ENCODE results near the gene NBEA.
"Not testable (repeated sequence)": the region's sequence is repeated elsewhere in the genome, so short reads cannot be mapped to it uniquely, and the experiment has no call there.

The NBEA gene

GRCh38 chr13:35092251-35092650, 150.2 kb downstream of the NBEA start:
- DNase-seq: no peak

DNA sequence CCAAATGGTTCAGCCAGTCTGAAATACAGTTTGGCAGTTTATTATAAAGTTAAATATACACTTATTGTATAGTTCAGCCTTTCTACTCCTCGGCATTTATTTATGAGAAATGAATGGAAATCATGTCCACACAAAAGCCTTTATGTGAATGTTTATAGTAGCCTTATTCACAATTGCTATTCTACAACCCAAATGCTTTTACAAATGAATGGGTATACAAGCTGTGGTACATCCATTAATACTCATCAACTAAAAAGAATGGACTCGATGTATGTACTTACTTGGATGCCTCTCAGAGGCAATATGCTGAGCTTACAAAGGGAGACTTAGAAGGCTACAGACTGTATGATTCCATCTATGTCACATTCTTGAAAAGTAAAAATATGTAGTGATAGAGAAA, 150.7 kb downstream of the NBEA start:
- no peak for DNase-seq

- DNase-seq: no peak
Measured at GRCh38 chr13:35093356-35093755, 151.3 kb downstream of the NBEA start.

DNA sequence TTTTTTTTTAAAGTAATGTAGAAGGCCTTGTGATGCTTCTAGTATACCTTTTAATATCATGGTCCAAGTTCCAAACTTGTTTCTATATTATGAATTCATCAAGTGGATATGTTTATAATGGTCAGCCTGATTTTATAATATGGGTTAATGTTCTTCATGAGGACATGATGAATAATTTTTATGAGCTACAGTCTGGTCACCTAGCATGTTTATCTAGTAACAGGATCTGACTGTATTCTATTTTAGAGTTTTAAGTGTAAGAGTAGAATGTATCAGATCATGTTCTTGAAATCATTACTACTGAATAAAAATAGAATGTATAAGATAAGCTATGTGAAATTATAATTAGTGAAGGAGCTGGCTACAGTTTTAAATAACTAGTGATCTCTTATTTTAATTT, 164.7 kb downstream of the NBEA start:
- DNase-seq: not testable (repeated sequence)

DNA sequence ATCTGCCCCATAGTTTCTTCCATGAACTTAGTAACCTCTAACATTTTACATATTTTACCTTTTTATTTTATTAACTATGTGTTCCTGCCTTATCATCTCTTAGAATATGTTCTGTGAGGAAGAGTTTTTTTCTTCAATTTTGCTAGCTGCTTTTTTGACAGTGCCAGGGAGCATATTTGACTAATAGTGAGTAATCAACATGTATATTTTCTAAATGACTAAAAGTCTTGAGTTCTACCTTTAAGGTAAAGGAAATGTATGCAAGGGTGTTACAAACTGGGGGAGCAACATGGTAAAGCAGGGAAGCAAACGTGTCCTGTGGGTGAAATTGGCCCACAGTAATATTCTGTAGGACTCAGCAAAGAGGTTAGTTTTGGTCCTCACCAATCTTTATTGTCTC, 165.5 kb downstream of the NBEA start:
- no peak for DNase-seq

GRCh38 chr13:35113612-35114011, 171.5 kb downstream of the NBEA start:
- DNase-seq: not testable (repeated sequence)

GRCh38 chr13:35127466-35127865, 185.4 kb downstream of the NBEA start:
- DNase-seq: no peak

DNA sequence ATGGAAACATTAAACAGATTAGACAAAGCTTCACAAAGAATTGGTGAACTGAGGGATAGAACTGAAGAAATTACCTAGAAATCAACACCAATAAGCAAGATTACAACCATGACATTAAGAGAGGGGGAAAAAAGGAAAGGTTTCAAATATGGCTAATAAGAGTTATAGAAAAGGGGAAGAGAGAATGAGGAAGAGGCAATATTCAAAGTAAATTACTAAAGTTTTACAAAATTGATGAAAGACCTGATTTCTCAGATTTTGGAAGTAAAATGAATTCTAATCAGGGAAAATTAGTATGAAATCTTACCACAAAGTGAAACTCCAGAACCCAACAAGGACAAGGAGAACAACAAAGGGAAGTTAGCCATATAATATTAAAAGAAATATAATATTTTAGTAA, 187.4 kb downstream of the NBEA start:
- no peak for DNase-seq

- DNase-seq: no peak
Measured at GRCh38 chr13:35131471-35131870, 189.4 kb downstream of the NBEA start.

- DNase-seq: no peak
Measured at GRCh38 chr13:35136585-35136984, 194.5 kb downstream of the NBEA start.

DNA sequence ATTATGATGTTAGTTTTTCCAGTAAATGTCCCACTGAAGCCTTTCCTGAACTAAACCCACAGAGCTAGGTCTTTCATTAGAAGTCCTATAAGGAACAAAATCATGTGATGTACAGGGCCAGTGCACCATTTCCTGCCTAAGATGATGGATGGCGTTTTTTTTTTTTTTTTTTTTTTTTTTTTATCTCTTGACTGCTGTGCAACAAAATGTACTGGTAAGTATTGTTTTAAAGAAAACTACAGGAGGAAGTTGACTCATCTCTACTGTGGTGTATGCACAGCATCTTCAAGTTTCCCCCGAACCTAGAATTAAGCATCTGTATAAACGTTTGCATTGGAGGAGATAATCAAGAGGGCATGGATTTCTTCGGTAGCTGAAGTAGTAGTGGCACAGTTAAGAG, 197.5 kb downstream of the NBEA start:
- no peak for DNase-seq

- DNase-seq: no peak
Measured at GRCh38 chr13:35140321-35140720, 198.3 kb downstream of the NBEA start.

DNA sequence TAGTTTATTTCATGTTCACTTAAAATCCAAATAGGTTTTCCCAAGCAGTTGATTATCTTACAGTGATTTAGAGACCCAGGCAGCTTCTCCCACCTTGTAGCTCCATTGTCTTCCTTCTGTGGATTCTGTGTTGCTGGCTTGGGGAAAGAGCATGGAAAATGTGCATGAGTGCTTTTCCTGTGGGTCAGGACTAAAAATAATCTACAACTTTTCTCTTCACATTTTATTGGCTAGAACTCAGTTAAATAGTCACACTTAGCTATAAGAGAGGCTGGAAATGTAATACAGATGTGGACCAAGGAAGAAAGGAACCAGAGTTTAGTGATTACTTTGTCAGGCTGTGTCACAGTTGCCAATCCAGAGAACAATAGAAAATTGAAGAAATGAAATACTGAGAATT, 198.8 kb downstream of the NBEA start:
- DNase-seq: no peak

DNA sequence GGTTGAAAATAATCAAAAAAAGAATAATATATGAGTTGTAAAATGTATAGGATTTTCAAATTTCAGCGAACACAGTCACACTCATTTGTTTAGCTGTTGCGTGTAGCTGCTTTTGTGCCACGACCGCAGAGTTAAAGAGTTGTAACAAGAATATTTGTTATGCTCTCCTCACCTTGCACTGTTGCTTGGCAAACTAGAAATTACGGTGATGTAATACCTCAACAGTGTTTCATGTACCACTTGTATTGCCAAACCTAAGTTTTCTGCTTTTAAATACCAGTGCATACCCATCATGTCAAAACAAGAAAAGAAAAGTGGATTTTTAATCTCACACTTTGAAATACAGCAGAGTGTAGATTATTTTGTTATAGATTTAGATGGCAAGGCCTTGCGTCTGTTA, 201.1 kb downstream of the NBEA start:
- no peak for DNase-seq

DNA sequence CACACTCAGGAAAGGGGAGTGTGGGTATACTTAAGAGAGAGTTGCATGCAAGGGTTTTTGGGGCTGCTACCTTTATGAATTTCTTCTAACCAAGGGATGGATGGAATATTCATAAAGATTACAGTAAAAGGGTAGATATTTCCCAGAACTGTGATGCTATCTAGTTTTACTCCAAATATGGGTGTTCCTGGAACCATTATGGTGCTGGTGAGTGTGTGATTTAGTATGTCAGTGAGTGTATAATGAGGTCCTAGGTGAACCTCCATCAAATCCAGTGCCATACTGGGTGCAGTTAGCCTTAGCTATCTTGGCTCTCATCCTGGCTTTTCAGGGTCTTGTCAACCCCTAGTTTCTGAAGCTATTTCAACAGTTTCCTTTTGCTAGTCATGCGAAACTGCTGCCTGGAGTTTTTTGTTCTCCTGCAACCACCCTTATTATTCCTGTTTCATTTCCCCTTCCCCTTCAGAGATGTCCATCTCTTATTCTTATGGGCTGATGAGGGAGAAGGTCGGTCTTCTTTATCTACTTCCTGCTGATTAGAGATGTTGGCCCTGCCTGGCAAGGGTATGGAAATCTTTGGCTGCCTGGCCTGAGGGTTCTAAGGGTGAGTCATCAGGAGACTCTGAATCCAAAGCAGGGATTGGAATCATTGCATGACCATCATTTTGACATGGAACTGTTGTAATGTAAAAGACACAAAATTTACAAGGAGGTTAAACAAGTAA, 202.3 kb downstream of the NBEA start:
- DNase-seq: no peak

DNA sequence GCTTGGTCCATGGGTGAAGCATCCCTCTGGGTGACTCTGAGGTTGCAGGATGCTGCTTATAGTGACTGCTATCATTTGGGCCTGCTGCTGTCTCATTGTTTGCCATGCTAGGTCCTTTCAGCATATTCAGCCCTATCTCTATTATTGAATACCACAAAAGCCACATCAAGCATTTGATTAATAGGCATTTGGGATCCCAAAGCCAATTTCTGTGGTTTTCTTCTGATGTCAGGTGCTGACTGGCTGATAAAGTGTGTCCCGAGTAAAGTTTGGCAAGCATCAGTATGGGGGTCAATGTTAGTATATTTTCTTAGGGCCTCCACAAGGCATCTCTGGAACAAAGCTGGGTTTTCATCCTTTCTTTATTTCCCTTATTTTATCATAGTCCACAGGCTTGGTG, 204.6 kb downstream of the NBEA start:
- DNase-seq: no peak

- peak; percentile 7 to 11 for DNase-seq
Measured at GRCh38 chr13:35157143-35157755, 215.2 kb downstream of the NBEA start.

- no peak for DNase-seq
Measured at GRCh38 chr13:35159041-35159440, 217.0 kb downstream of the NBEA start.

- no peak for DNase-seq
Measured at GRCh38 chr13:35160896-35161295, 218.8 kb downstream of the NBEA start.

DNA sequence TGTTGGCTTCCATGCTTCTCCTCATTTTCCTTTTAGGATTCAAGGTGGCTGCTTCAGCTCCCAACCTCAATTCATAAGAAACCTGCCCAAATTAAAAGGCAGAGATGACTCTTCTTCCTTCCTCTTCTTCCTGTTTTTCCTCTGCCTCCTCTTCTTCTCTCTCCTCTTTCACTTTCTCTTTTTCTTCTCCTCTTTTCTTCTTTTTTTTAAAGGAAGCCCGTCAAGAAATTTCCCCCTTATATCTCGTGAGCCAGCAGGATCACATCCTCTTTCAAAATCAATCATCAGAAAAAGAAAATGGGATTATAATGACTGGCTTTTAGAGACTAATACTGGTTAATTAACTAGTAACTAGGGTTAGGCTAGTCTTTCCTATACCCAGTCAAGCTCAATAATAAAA, 220.3 kb downstream of the NBEA start:
- DNase-seq: no peak

- DNase-seq: no peak
Measured at GRCh38 chr13:35163674-35164073, 221.6 kb downstream of the NBEA start.

- no peak for DNase-seq
Measured at GRCh38 chr13:35164324-35164932, 222.4 kb downstream of the NBEA start.

- DNase-seq: no peak
Measured at GRCh38 chr13:35165205-35165604, 223.1 kb downstream of the NBEA start.

- DNase-seq: no peak
Measured at GRCh38 chr13:35179494-35179893, 237.4 kb downstream of the NBEA start.
